Dedifferentiated amniotic fluid mesenchymal stem cell (primary cell): ENCODE measurements around the gene USP44.
"Not testable (repeated sequence)": the region's sequence is repeated elsewhere in the genome, so short reads cannot be mapped to it uniquely, and the experiment has no call there.

Experiments
- DNase-seq: peaks from one replicate; pipeline ENCODE4 v3.0.0-alpha.2; 2016; ENCODE audit errors: extremely low spot score

USP44 gene

DNA sequence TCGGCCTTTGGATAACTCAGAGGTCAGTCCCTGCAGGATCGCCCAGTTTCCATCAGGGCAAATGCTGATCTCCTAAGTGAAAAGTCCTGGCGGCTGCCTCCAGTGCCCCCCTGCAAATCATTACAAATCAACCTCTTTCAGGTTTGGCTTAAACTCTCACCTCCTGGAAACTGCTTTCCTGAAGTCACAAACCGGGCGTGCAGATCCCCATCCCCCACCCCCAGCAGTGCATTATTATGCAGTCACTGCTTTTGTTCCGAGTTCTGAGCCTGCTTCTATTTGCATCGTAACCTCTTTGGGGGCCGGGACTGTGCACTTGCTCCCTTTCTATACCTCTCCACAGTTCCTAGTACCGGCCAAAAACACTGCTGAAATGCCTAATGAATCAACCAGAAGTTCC lies at the start of gene USP44:
TSS of gene USP44 (minus strand) at position 172 of the 400 bp plus-strand sequence. CDS start 17,220 bp downstream, outside the sequence.
- DNase-seq = no peak

DNA sequence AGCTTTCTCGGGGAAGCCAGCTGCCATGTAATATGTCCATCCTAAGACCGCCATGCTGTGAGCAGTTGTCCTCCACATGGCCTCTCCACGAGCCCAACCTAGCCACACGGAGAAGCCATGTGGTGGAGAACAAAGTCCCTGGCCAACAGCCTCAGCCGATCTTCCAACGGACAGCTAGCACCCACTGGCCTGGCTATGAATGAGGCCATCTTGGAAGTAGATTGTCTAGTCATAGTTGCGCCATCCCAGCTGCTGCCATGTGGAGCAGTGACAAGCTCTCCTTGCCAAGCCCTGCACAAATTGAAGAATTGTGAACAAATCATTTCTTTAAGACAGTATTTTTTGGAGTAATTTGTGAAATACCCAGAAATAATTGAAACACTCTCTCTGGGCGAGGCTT lies 49.3 kb upstream of the USP44 start:
- DNase-seq = no peak

DNA sequence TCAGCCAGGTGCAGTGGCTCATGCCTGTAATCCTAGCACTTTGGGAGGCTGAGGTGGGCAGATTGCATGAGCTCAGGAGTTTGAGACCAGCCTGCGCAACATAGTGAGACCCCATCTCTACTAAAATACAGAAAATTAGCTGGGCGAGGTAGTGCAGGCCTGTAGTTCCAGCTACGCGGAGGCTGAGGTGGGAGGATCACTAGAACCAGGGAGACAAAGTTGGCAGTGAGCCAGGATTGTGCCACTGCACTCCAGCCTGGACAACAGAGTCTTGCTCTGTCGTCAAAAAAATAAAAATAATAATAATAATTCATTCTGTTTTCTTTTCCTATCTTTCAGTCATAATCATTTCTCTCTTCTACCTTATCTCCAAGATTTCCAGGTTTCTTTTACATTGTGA lies 48.6 kb upstream of the USP44 start:
- DNase-seq = no peak

- no peak for DNase-seq
Observed at GRCh38 chr12:95594136-95594535, 42.9 kb upstream of the USP44 start.

DNA sequence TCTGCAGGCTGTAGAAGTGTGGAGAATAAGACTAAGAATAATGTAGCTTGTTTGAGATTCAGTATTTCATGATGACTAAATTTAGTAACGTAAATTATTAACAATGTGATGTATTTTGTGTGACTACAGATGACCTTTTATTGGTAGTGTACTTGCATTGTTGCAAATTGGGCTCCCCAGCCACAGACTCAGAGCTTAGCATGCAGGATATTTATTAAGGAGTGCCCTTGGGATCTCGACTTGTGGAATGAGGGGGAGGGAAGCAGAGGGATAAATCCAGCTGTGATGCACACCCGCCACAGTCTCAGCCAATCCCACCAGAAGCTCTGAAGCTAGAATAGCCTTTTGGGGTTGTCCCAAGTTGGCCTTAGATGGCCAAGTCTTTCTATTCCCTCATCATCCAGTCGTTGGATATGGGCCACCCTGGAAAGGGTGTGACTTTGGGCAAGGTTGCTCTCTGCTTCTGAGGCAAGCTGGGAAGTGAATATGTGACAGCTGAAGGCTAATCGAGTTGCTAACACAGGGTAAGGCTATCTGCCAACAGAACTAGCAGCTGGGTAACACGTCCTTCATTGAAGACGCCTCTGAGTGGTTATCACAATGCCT lies 42.1 kb upstream of the USP44 start:
- no peak for DNase-seq

DNA sequence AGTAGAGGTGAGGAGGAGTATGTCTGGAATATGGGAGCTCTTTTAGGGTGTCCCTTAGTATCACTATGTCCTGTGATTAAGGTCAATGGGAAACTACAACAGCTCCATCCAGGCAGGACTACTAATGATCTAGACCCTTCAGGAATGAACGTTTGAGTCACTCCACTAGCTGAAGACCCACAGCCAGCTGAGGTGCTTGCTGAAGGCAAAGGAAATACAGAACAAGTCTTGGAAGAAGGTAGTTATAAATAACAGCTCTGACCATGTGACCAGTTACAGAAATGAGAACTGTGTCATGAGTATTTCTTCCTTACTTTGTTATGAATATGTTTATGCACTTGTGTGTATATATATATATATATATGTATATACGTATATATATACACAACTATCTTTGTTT lies 40.5 kb upstream of the USP44 start:
- DNase-seq = no peak

- no peak for DNase-seq
Observed at GRCh38 chr12:95590775-95591174, 39.5 kb upstream of the USP44 start.

DNA sequence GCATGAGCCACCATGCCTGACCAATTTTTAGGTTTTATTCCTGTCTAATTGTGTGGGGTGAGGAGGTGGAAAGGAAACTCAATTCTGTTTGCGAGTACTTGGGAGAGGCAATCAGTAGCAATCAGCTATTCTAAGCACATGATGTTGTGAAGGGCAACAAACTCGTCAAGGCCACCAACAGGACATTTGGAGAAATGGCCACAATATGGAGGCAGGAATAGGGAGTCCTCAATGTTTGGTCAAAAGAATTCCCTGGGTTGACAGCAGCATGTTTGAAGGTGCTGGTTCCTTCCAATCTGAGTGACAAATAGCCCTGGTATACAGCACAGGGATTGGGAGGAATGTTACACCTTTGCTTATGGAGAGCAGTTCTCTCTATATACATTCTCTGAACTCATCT lies 32.7 kb upstream of the USP44 start:
- DNase-seq = no peak

- DNase-seq = peak; percentile 61
Observed at GRCh38 chr12:95582230-95583058, 31.2 kb upstream of the USP44 start.

DNA sequence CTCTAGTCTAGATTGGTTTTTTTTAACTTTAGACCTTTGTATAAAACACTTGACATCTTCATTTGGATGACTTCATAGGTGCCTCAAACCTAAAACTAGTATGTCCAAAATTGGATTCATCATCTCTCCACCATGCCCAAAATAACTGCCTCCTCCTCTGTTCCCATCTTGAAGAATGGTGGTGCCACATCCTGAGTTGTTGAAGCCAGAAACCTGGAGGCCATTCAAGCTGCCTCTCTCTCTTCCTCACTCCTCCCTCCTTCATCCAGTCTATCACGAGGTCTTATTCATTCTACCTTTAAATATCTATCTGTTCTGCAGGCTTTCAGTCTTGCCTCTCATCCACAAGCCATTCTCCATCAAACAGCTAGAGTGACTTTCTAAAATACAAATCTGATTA lies 26.5 kb upstream of the USP44 start:
- DNase-seq = no peak

GRCh38 chr12:95574799-95575452 lies 23.6 kb upstream of the USP44 start:
- DNase-seq = peak; percentile 62

DNA sequence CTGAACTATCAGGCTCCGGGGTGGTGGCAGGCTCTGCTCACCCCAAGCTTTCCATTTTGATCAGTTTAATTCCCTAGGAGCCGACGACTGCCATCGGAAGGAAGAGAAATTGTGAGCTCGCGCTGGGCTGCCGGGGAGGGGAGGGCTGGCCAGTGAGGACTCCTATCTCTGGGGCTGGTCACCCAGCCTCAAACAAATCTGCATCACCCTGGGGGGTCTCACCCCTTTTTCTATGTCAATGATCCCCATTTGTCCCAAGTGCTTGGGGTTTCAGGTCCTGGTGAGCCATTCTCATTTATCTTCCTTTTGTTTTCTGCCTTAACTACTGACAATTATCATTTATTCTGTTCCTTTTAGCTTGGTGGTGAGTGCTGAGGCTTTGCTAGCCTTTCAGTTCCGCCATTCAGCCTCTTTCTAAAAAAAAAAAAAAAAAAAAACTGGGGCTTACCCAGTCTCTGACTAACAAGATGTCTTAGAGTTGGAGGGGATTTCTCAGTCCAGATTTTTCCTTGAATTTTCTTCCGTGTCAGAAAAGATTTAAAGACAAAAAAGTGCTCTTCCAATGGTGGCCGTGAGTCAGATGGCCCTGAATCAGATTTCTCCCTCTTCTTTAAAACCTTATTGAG lies 22.8 kb upstream of the USP44 start:
- DNase-seq = no peak

DNA sequence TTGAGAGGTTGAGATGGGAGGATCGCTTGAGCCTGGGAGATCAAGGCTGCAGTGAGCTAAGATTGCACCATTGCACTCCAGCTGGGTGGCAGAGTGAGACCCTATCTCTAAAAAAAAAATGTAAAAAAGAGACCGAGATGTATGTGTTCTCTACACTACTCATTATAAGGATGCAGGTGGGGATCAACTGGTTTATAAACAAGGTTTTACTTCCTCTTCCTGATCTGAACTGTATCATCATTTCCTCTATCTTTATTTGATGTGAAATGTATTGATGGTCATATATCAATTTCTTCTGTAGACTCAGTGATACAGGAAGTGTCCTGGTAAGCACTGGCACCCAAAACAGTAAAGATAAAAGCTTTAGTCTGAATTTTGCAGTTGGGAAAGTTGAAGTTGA lies 20.1 kb upstream of the USP44 start:
- DNase-seq = no peak

DNA sequence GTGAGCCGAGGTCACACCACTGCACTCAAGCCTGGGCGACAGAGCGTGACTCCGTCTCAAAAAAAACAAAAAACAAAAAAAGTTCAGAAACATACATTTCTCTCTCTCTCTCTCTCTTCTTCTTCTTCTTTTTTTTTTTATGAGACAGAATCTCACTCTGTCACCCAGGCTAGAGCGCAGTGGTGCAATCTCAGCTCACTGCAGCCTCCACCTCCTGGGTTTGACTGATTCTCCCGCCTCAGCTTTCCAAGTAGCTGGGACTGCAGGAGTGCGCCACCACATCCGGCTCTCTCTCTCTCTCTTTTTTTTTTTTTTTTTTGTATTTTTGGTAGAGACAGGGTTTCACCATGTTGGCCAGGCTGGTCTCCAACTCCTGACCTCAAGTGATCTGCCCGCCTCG lies 16.8 kb upstream of the USP44 start:
- DNase-seq = not testable (repeated sequence)

GRCh38 chr12:95557625-95558024 lies 6.3 kb upstream of the USP44 start:
- DNase-seq = no peak

GRCh38 chr12:95554532-95555071 lies 3.3 kb upstream of the USP44 start:
- DNase-seq = no peak

GRCh38 chr12:95553197-95553943 lies 2.1 kb upstream of the USP44 start:
- no peak for DNase-seq

- DNase-seq = no peak
Observed at GRCh38 chr12:95551913-95552516, 739 bp upstream of the USP44 start.

- DNase-seq = no peak
Observed at GRCh38 chr12:95549392-95550084, 1.7 kb downstream of the USP44 start.
